ENCODE data around the gene PGAP1. TPM values are rescaled to one million over a fixed set of nuclear protein-coding genes. Genes with fewer than 3 reads are reported as not detected.

PGAP1 gene
- total RNA-seq, 2 donors from 2014 or later = 8.3 to 12.0 TPM

- no peaks in the 10 kb centered on the region for H3K9me3 ChIP-seq
- H3K27me3 ChIP-seq (replicated peaks; ENCODE audit: insufficient read depth) = no peaks in the 10 kb centered on the region
- TF ChIP-seq POLR2AphosphoS5 (IDR thresholded peaks at IDR 0.05) = no peak
- no peak for TF ChIP-seq CTCF (IDR thresholded peaks at IDR 0.05)
- no peak for TF ChIP-seq POLR2A (IDR thresholded peaks at IDR 0.05)
- intact Hi-C loops (cut with DNase I) = no loop called here
- no peaks in the 10 kb centered on the region for H3K36me3 ChIP-seq
- 49% methylated on average over 5 of the region's 5 CpGs for WGBS
- no peak overlapping the region for H3K27ac ChIP-seq
- H3K4me3 ChIP-seq = no peak overlapping the region
- DNase-seq (ENCODE audit: low spot score) = no peak
- no peaks in the 10 kb centered on the region for H3K4me1 ChIP-seq (replicated peaks)
These were observed 27.5 kb upstream of the PGAP1 start for GRCh38 chr2:196954001-196954400.

- WGBS = 73% methylated on average over 2 of the region's 2 CpGs
- Histone ChIP-seq H3K36me3 (no peaks in the 10 kb centered on the region), H3K9me3 (no peaks in the 10 kb centered on the region), H3K4me3 (no peak overlapping the region), H3K4me1 (replicated peaks) (no peaks in the 10 kb centered on the region), H3K27me3 (replicated peaks; ENCODE audit: insufficient read depth) (no peaks in the 10 kb centered on the region), H3K27ac (no peak overlapping the region)
- intact Hi-C loops (cut with DNase I) = no loop called here
- no peak for DNase-seq (ENCODE audit: low spot score)
- TF ChIP-seq CTCF (IDR thresholded peaks at IDR 0.05) (no peak), POLR2A (IDR thresholded peaks at IDR 0.05) (no peak), POLR2AphosphoS5 (IDR thresholded peaks at IDR 0.05) (no peak)
These were observed 26.4 kb upstream of the PGAP1 start for GRCh38 chr2:196952936-196953335.

GRCh38 chr2:196951973-196952372, 25.5 kb upstream of the PGAP1 start:
- H3K4me1 ChIP-seq (replicated peaks) = no peaks in the 10 kb centered on the region
- DNase-seq (ENCODE audit: low spot score) = no peak
- no peak for TF ChIP-seq POLR2AphosphoS5 (IDR thresholded peaks at IDR 0.05)
- no peak for TF ChIP-seq CTCF (IDR thresholded peaks at IDR 0.05)
- no peak for TF ChIP-seq POLR2A (IDR thresholded peaks at IDR 0.05)
- H3K9me3 ChIP-seq = no peaks in the 10 kb centered on the region
- no peak overlapping the region for H3K4me3 ChIP-seq
- intact Hi-C loops (cut with DNase I) = no loop called here
- no peak overlapping the region for H3K27ac ChIP-seq
- H3K27me3 ChIP-seq (replicated peaks; ENCODE audit: insufficient read depth) = no peaks in the 10 kb centered on the region
- WGBS = 61% methylated on average over 2 of the region's 2 CpGs
- H3K36me3 ChIP-seq = no peaks in the 10 kb centered on the region

GRCh38 chr2:196949116-196949515, 22.6 kb upstream of the PGAP1 start:
- H3K27ac ChIP-seq = no peak overlapping the region
- H3K4me1 ChIP-seq (replicated peaks) = no peaks in the 10 kb centered on the region
- no peak overlapping the region for H3K4me3 ChIP-seq
- no peaks in the 10 kb centered on the region for H3K9me3 ChIP-seq
- 72% methylated on average over 5 of the region's 5 CpGs for WGBS
- no peak for DNase-seq (ENCODE audit: low spot score)
- H3K27me3 ChIP-seq (replicated peaks; ENCODE audit: insufficient read depth) = no peaks in the 10 kb centered on the region
- intact Hi-C loops (cut with DNase I) = loop anchor here (1.0 kb wide), 1 partner anchor 8 kb away; no protein-coding TSS in a partner anchor
- TF ChIP-seq POLR2AphosphoS5 (IDR thresholded peaks at IDR 0.05) (no peak), CTCF (IDR thresholded peaks at IDR 0.05) (no peak), POLR2A (IDR thresholded peaks at IDR 0.05) (no peak)
- H3K36me3 ChIP-seq = no peaks in the 10 kb centered on the region

GRCh38 chr2:196944570-196944969, 18.1 kb upstream of the PGAP1 start:
- no peak for DNase-seq (ENCODE audit: low spot score)
- Histone ChIP-seq H3K36me3 (no peaks in the 10 kb centered on the region), H3K4me1 (replicated peaks) (no peaks in the 10 kb centered on the region), H3K27me3 (replicated peaks; ENCODE audit: insufficient read depth) (no peaks in the 10 kb centered on the region), H3K9me3 (no peaks in the 10 kb centered on the region), H3K27ac (no peak overlapping the region), H3K4me3 (no peak overlapping the region)
- intact Hi-C loops (cut with DNase I) = no loop called here
- WGBS = 63% methylated on average over 4 of the region's 4 CpGs
- no peak for TF ChIP-seq POLR2A (IDR thresholded peaks at IDR 0.05)
- TF ChIP-seq CTCF (IDR thresholded peaks at IDR 0.05) = no peak
- TF ChIP-seq POLR2AphosphoS5 (IDR thresholded peaks at IDR 0.05) = no peak
